ENCODE measurements around the gene CFAP107.
"Not testable (repeated sequence)": the region's sequence is repeated elsewhere in the genome, so short reads cannot be mapped to it uniquely, and the experiment has no call there.

CFAP107 gene

DNA sequence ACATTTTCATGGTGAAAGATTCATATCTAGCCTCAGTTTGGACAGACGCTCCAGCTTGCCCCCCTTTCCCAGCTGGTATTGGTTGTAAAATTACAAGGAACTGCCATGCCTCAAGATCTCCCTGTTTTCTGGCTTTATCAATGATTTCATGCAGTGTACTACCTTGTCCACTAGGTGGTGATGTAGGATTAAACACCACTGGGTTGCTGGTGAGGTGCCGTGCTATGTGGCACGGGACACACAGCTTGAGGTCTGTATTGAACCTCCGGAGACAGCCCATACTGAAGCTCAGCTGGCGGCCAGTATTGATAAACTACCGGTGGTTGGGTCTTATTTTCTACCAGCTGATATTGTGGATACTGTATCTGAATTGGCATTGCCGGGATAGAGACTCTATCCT is 37.8 kb downstream of the CFAP107 start:
- DNase-seq, result not testable (repeated sequence)

DNA sequence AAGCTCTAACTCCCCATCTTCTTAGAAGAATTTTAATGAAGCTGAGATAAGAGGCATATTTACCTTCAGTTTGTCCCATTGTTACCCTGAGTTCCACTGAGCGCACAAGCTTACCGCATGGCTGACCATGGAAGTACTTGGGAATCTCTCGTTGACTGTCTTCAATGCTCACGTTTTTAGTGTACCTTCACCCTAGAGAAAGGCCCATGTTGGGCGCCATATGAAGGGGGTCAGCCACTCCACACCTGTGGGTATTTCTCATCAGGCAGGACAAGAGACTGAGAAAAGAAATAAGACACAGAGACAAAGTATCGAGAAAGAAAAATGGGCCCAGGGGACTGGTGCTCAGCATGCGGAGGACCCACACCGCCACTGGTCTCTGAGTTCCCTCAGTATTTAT is 38.7 kb downstream of the CFAP107 start:
- not testable (repeated sequence) for DNase-seq

DNA sequence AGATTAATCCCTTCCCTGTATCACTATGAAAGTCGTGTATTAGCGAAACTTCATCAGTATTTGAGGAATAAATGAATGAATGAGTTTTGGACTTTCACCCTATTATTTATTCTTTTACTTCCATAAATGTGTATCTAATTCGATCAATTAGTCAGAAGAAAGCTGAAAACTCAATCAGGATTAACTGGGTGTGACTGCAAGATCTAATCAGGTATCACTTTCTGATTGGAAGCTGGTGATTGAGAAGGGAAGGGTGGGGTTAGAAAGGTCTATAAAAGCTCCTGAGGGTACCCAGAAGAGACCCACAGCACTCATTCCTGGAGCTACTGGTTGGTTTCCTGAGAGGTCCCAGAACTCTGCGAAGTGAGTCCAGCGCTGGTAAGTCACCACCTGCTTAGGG is 45.1 kb downstream of the CFAP107 start, which contains the start of gene PRAMEF1:
Gene PRAMEF1 (plus strand): TSS at position 301 of the 400 bp plus-strand sequence. CDS start 1,831 bp downstream, outside the sequence.
- not testable (repeated sequence) for DNase-seq

DNA sequence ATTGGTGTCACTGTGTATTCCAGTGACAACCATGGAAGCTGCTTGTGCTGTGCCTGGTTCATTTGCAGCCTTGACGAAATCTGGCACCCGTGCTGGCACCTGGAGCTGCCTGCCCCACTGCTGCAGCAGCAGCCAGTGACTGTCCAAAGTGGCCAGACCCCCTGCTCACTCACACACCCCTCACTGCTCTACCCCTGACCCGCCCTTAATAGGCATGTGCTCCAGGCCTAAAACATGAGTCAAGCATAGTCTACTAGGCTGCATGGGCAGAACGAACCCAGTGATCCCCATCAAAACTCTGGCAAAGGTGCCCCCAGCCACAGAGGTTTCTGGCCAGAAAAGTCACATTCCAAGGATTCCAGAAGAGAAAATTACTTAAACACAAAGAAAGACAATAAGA is 52.9 kb downstream of the CFAP107 start:
- DNase-seq, result no peak

DNA sequence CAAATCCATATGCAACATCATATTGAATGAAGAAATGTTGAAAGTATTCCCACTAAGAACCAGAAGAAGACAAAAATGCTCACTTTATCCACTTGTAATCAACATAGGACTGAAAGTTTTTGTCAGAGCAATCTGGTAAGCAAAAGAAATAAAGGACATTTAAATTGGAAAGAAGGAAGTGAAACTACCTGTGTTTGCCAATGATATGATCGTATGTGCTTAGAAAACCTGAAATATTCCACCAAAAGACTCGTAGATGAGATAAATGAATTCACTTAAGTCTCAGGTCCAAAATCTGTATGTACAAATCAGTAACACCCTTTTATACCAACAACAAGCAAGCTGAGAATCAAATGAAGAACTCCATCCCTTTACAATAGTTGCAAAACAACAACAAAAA is 53.7 kb downstream of the CFAP107 start:
- no peak for DNase-seq

DNA sequence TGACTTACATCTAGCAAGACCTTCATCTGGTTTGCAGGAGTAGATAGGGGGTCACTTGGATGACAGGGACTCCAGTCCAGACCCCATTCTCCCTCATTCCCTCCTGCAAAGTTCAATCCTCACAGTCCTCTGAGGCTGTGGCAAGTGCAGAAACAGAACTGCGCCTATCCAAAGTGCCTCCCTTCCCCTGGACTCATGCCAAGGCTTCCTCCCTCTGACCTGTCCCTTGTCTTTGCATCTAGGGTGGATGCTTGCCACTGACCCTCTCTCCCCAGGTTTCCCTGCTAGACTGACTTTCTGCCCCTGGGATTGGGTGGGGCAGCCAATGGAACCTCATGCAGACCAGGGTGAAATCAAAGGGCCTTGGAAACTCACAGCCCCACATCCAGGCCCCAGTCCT is 63.9 kb downstream of the CFAP107 start:
- DNase-seq, result no peak

DNA sequence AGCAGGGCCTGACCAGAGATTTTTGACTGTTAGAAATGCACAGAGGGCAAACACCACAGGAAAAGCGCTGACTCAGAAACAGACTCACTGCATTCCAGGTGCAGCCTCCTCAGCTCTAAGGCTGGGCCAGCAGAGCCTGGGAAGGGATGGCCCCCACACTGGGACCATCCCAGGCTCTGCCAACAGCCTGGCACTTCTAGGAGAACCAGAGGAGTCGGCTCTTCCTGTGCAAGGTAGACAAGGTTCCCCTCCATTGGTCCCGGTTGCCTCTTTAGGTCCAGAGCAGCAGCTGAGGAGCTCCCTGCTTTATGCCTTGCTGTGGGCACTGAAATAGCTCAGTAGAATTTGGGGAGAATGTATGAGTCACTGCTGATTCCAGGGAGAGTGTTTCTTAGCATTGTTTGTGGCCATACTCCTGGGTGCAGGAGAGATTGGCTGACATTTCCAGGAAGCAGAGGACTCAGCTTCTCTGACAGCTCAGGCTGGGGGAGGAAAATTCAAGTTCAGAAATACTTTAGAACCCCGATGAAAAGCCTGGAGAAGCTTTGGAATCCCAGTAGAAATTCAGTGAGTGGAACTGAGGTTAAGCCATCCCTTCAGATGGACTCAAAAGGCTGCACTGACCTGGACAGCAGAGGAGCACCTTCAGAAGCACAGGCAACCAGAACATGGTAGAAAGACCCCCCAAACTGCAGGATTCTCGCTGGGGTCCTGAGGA is 64.8 kb downstream of the CFAP107 start:
- DNase-seq, result no peak

DNA sequence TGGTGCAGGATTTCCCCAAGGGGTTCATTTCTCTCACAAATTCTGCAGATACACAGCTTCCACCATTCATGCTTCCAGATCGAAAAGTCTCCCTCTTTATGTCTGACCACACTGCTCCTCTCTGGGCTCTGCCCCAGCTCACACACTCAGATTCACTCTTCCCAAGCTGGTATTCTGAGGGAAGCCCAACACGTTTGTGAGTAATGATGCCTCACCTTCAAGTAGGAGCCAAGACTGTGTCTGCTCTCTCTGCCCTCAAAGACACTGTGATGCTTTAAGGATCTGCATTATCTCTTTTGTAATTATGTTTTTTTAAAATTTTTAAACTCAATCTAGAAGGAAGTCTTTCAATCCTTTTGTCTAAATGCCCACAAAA is 65.4 kb downstream of the CFAP107 start:
- DNase-seq, result no peak
